Type B pancreatic cell (in vitro differentiated cells): Measurements from ENCODE around the gene KIF7. TPM values are rescaled to one million over a fixed set of nuclear protein-coding genes. Genes with fewer than 3 reads are reported as not detected.
A peak's percentile ranks its signal among the peaks of the same experiment; 100 is the strongest.
"Not testable (repeated sequence)": the region's sequence is repeated elsewhere in the genome, so short reads cannot be mapped to it uniquely, and the experiment has no call there.

ENCODE experiments used
- DNase-seq: peaks from one replicate; pipeline ENCODE4 v3.0.0; 2021; ENCODE audit warnings: mixed read lengths; ENCODE audit not compliant: unreplicated experiment; ENCODE audit errors: extremely low spot score
- H3K27ac Mint-ChIP-seq: 2 replicates; pipeline ENCODE4 v1.8.0; 2021; ENCODE audit warnings: mild to moderate bottlenecking, mixed read lengths
- H3K27me3 Mint-ChIP-seq: 2 replicates; pipeline ENCODE4 v1.8.0; 2021; ENCODE audit warnings: mixed read lengths
- H3K36me3 Mint-ChIP-seq: 2 replicates; pipeline ENCODE4 v1.8.0; 2021; ENCODE audit warnings: mixed read lengths
- H3K4me1 Mint-ChIP-seq: one replicate; pipeline ENCODE4 v1.8.0; 2021; ENCODE audit warnings: mixed read lengths; ENCODE audit not compliant: unreplicated experiment
- H3K4me3 Mint-ChIP-seq: 2 replicates; pipeline ENCODE4 v1.8.0; 2021; ENCODE audit warnings: mild to moderate bottlenecking, mixed read lengths
- H3K9me3 Mint-ChIP-seq: 2 replicates; pipeline ENCODE4 v1.8.0; 2021; ENCODE audit warnings: mixed read lengths
- CTCF ChIP-seq: fragments of 200-600 bp; sonication (generic); conservative IDR thresholded peaks from 2 replicates; pipeline ENCODE4 v1.5.0; 2021; ENCODE audit warnings: antibody characterized with exemption, mild to moderate bottlenecking
- total RNA-seq: library from RNA; stranded (reverse); gene quantifications from 2 replicates; pipeline ENCODE4 v1.2.1, GENCODE V29; 2021; ENCODE audit warnings: low replicate concordance

Gene KIF7
- total RNA-seq, 1 donor from 2014 or later: 15.5 TPM

DNA sequence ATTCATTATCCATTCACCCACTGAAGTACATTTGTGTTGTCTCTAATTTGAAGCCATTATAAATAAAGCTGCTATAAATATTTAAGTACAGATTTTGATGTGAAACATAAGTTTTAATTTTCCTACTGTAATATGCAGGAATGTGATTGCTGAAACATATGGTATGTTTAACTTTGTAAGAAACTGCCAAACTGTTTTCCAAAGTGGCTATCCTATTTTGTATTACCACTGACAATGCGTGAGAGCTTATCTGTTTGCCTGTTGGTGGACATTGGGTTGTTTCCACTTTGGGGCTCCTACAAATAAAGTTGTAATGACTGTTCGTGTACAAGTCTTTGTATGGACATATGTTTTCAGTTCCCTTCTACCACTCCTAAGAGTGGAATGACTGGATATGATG, 37.8 kb upstream of the KIF7 start:
- Mint-ChIP-seq H3K9me3 (no peaks in the 10 kb centered on the region), H3K27me3 (peaks cover 23% of the 10 kb centered on the region), H3K27ac (no peak overlapping the region), H3K4me3 (no peak overlapping the region), H3K36me3 (no peaks in the 10 kb centered on the region), H3K4me1 (peaks cover 5% of the 10 kb centered on the region)
- TF ChIP-seq CTCF: no peak
- DNase-seq: no peak

DNA sequence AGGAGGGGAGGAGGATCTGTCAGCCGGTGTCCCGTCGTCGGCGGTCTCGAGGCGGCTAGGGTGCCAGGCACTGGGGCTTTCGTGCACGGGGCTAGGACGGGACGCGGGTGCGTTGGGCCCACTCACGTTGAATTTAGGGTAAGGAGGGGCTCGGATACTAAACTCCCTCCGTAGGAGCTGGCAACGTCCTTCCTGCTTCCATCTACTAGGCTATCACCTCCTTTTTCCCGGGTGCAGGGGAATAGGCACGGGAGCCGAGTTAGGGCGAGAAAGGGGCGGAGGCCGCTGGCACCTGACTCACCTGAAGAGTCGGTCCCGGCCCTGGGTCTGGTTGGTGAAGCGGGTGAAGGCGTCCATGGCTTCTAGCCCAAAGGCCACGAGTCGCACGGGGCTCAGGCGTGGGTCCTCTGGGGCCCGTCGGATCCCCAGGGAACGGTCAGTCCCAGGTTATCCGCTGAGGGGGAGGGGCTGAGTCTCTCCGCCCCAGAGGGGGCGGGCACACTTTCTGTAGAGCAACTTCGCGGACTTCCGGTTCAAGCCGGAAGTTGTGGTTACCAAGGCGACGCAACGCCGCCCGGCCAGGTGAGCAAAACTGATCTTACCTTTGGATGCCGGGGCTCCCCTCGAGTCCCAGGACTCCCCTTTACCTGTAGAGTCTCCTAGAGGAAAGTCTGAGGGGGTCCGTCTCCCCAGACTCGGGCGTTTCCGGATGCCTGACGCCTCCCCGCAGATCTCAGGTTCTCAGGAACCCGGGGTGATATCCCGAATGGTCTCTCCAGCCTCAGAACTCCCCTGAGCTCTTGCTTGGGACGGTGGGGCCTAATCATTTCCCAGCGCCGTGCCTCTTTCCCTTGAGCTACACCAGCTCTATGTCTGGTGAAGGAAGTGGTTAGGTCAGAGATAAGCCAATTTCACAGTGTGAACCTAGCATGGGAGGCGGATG, 35.3 kb upstream of the KIF7 start, which contains the start of the genes PEX11A and WDR93:
TSS of gene PEX11A (minus strand) at position 479 of the 943 bp plus-strand sequence. CDS start at position 357, 122 bp downstream.
TSS of gene WDR93 (plus strand) at position 536 of the 943 bp plus-strand sequence. CDS start 10,936 bp downstream, outside the sequence.
- peak; percentile 81 for DNase-seq
- peak within 1 kb of the TSS; percentile 94 for H3K4me3 Mint-ChIP-seq
- H3K36me3 Mint-ChIP-seq: peaks cover 1% of the 10 kb centered on the region
- no peak for TF ChIP-seq CTCF
- H3K9me3 Mint-ChIP-seq: no peaks in the 10 kb centered on the region
- H3K27ac Mint-ChIP-seq: peak within 1 kb of the TSS; percentile 1
- peaks cover 11% of the 10 kb centered on the region for H3K27me3 Mint-ChIP-seq
- peaks cover 5% of the 10 kb centered on the region for H3K4me1 Mint-ChIP-seq

GRCh38 chr15:89689930-89690275, 34.6 kb upstream of the KIF7 start:
- H3K9me3 Mint-ChIP-seq, H3K4me1 Mint-ChIP-seq, H3K36me3 Mint-ChIP-seq, H3K27me3 Mint-ChIP-seq, DNase-seq: not testable (repeated sequence)
- peak overlapping the region; percentile 1 for H3K27ac Mint-ChIP-seq
- H3K4me3 Mint-ChIP-seq: peak overlapping the region; percentile 94

DNA sequence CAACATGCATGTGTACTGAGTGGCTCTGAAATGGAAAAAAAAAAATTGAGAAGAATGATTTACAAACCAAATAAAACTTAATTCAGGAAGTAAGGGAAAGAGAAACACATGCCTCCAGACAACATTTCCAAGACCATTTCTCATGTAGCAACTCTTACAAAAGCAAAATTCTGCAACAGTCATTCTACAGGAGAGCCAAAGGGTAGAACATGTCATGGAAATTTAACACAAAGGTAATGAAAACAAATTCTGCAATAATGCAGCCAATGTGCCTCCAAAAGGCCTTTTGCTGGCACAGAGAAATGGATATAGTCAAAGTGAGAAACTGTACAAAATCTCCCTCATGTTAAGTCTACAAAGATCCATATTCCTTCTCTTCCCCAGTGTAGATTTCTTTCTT, 31.3 kb upstream of the KIF7 start:
- Mint-ChIP-seq H3K4me3 (no peak overlapping the region), H3K27ac (no peak overlapping the region), H3K4me1 (peaks cover 5% of the 10 kb centered on the region), H3K27me3 (no peaks in the 10 kb centered on the region), H3K9me3 (no peaks in the 10 kb centered on the region), H3K36me3 (peaks cover 5% of the 10 kb centered on the region)
- no peak for TF ChIP-seq CTCF
- DNase-seq: no peak

- Mint-ChIP-seq H3K36me3 (peaks cover 5% of the 10 kb centered on the region), H3K9me3 (no peaks in the 10 kb centered on the region), H3K27me3 (no peaks in the 10 kb centered on the region), H3K27ac (no peak overlapping the region), H3K4me3 (no peak overlapping the region), H3K4me1 (peaks cover 3% of the 10 kb centered on the region)
- no peak for TF ChIP-seq CTCF
- no peak for DNase-seq
Measured at GRCh38 chr15:89685995-89686394, 30.7 kb upstream of the KIF7 start.

DNA sequence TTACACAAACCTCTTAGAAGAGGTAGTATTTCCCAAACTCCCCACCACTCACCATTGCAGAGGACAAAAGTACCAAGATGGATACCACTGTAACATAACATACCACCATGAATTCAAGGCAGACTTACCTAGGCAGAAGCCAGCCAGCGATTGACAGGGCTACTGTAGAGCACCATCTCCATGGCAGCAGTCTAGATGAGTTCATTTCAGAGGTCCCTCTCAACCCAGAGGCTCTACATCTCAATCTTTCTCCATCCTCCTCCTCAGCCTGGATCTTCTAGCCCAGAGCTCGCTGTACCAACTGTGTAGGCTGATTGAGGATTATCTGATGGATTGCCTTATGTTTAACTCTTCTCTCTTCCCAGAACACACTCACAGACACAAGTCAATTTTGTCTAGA, 25.9 kb upstream of the KIF7 start:
- no peak overlapping the region for H3K4me3 Mint-ChIP-seq
- DNase-seq: no peak
- no peak for TF ChIP-seq CTCF
- no peaks in the 10 kb centered on the region for H3K27me3 Mint-ChIP-seq
- no peaks in the 10 kb centered on the region for H3K4me1 Mint-ChIP-seq
- no peaks in the 10 kb centered on the region for H3K9me3 Mint-ChIP-seq
- H3K36me3 Mint-ChIP-seq: peaks cover 5% of the 10 kb centered on the region
- no peak overlapping the region for H3K27ac Mint-ChIP-seq
